Measurements from ENCODE around the gene CD46. TPM values are rescaled to one million over a fixed set of nuclear protein-coding genes. Genes with fewer than 3 reads are reported as not detected.

CD46 gene
- total and polyA plus RNA-seq, 10 of the 15 experiments (the other 5 are each of a cell fraction or from before 2014, with no cell fraction given) = 61.1 to 198 (median 81.4) TPM

DNA sequence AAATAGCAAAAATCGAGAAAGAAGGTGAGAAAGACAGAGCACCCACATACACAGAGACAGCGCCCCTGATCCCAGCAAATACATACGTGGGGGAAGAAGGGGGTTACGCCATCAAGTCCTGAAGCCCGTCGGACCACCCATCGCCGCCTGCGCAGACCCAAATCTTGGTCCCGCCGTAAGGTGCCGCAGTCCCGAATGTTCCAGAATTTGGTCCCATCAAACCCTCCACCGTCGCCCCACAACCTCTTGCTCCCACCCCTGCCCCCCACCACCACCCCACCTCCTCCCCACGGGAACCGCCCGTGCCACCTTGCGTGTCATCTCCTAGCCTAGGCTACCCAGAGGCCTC, 71.7 kb downstream of the CD46 start:
- in situ Hi-C loops (cut with MboI) = loop anchor here (10.0 kb wide), 1 partner anchor 141 kb away; no protein-coding TSS in a partner anchor
- ChIA-PET CTCF (interaction anchor here (1.0 to 26.0 kb wide), 11 partner anchors 9 to 140 kb away, joined by 3 to 821 read pairs (median 7); no protein-coding TSS in a partner anchor), POLR2A (interaction anchor here (0.7 to 20.7 kb wide), 11 partner anchors 8 to 896 kb away, joined by 4 to 620 read pairs (median 7); no protein-coding TSS in a partner anchor), SMC1A (ENCODE audit: uncharacterized antibody, unreplicated experiment) (interaction anchor here (0.8 to 12.8 kb wide), 12 partner anchors 8 to 140 kb away, joined by 4 to 164 read pairs (median 8); no protein-coding TSS in a partner anchor), RAD21 (ENCODE audit: unreplicated experiment) (interaction anchor here (1.1 to 14.2 kb wide), 12 partner anchors 9 to 502 kb away, joined by 3 to 160 read pairs (median 19); partner anchors contain the start of gene CD55)
- TF ChIP-seq MYC (IDR thresholded peaks at IDR 0.05; ENCODE audit: insufficient read depth, insufficient read length, insufficient replicate concordance, low read length, severe bottlenecking) (no peak), ZNF24 (IDR thresholded peaks at IDR 0.05) (no peak), BHLHE40 (IDR thresholded peaks at IDR 0.05; ENCODE audit: borderline replicate concordance in 1 of 2, low read depth in 2 of 2, low read length in 1 of 2) (no peak), SREBF2 (IDR thresholded peaks at IDR 0.05; ENCODE audit: low read length) (no peak), EED (IDR thresholded peaks at IDR 0.05; ENCODE audit: low read depth) (no peak), FOXK2 (IDR thresholded peaks at IDR 0.05) (no peak), KLF5 (IDR thresholded peaks at IDR 0.05; ENCODE audit: partially characterized antibody) (no peak), NR2C2 (IDR thresholded peaks at IDR 0.05; ENCODE audit: borderline replicate concordance, control insufficient read depth, insufficient read length, low read depth) (no peak), TCF7 (IDR thresholded peaks at IDR 0.05; ENCODE audit: borderline replicate concordance) (no peak), NFYA (IDR thresholded peaks at IDR 0.05; ENCODE audit: borderline replicate concordance, low read depth, low read length) (no peak), POU2F2 (IDR thresholded peaks at IDR 0.05; ENCODE audit: borderline replicate concordance, low read depth, low read length) (no peak), MTA3 (IDR thresholded peaks at IDR 0.05; ENCODE audit: borderline replicate concordance, low read length) (no peak), HDAC6 (IDR thresholded peaks at IDR 0.05; ENCODE audit: unreplicated experiment) (no peak), RAD21 (IDR thresholded peaks at IDR 0.05; ENCODE audit: insufficient read depth, low read depth, low read length) (no peak), STAT3 (IDR thresholded peaks at IDR 0.05; ENCODE audit: low read depth, low read length) (no peak)
- TF ChIP-seq, protein P1, sequence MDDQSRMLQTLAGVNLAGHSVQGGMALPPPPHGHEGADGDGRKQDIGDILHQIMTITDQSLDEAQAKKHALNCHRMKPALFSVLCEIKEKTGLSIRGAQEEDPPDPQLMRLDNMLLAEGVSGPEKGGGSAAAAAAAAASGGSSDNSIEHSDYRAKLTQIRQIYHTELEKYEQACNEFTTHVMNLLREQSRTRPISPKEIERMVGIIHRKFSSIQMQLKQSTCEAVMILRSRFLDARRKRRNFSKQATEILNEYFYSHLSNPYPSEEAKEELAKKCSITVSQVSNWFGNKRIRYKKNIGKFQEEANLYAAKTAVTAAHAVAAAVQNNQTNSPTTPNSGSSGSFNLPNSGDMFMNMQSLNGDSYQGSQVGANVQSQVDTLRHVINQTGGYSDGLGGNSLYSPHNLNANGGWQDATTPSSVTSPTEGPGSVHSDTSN (IDR thresholded peaks at IDR 0.05; ENCODE audit: insufficient replicate concordance, low read depth, low read length) = no peak
- TF ChIP-seq, protein P2, sequence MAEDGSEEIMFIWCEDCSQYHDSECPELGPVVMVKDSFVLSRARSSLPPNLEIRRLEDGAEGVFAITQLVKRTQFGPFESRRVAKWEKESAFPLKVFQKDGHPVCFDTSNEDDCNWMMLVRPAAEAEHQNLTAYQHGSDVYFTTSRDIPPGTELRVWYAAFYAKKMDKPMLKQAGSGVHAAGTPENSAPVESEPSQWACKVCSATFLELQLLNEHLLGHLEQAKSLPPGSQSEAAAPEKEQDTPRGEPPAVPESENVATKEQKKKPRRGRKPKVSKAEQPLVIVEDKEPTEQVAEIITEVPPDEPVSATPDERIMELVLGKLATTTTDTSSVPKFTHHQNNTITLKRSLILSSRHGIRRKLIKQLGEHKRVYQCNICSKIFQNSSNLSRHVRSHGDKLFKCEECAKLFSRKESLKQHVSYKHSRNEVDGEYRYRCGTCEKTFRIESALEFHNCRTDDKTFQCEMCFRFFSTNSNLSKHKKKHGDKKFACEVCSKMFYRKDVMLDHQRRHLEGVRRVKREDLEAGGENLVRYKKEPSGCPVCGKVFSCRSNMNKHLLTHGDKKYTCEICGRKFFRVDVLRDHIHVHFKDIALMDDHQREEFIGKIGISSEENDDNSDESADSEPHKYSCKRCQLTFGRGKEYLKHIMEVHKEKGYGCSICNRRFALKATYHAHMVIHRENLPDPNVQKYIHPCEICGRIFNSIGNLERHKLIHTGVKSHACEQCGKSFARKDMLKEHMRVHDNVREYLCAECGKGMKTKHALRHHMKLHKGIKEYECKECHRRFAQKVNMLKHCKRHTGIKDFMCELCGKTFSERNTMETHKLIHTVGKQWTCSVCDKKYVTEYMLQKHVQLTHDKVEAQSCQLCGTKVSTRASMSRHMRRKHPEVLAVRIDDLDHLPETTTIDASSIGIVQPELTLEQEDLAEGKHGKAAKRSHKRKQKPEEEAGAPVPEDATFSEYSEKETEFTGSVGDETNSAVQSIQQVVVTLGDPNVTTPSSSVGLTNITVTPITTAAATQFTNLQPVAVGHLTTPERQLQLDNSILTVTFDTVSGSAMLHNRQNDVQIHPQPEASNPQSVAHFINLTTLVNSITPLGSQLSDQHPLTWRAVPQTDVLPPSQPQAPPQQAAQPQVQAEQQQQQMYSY (CRISPR knock-in tag; IDR thresholded peaks at IDR 0.05) = no peak
- peak overlapping the region; percentile 84 for H3K4me2 ChIP-seq (ENCODE audit: control insufficient read depth, insufficient read depth)
- peak overlapping the region; percentile 93 for H3K4me3 ChIP-seq
- peak overlapping the region; percentile 95 for H3K27ac ChIP-seq (ENCODE audit: control insufficient read depth, insufficient read depth)
- no peaks in the 10 kb centered on the region for H3K27me3 ChIP-seq (replicated peaks in 1 of 2; ENCODE audit: control insufficient read depth in 2 of 2, insufficient read depth in 2 of 2, low read length in 1 of 2)
- BruUV-seq (replicated peaks) = no TSS peak
- intact Hi-C loops (cut with micrococcal nuclease; ENCODE audit: unreplicated experiment) = loop anchor here (10.0 kb wide), 1 partner anchor 1851 kb away; the partner anchor contains the start of gene G0S2
- no peaks in the 10 kb centered on the region; the same call in 2 of the 3 replicates for H3K9me3 ChIP-seq (replicated peaks; ENCODE audit: control insufficient read depth, insufficient read depth, low read length)
- FAIRE-seq = no peak
- no peak for DNase-seq (ENCODE audit: low read depth, low spot score)
- H3K4me1 ChIP-seq (ENCODE audit: control insufficient read depth, insufficient read depth, low read length) = peaks cover 41% of the 10 kb centered on the region
- H3K9ac ChIP-seq (ENCODE audit: control insufficient read depth, insufficient read depth, low read length) = peak overlapping the region; percentile 84
- H3K79me2 ChIP-seq (ENCODE audit: control insufficient read depth, insufficient read depth, low read length) = peaks cover 83% of the 10 kb centered on the region
- H4K20me1 ChIP-seq (ENCODE audit: control insufficient read depth, insufficient read depth) = no peaks in the 10 kb centered on the region; the same call in 1 of the 2 replicates
- H2AFZ ChIP-seq (ENCODE audit: control insufficient read depth, low read depth, low read length) = no peak overlapping the region; the same call in 1 of the 2 replicates
- 3% methylated on average over 18 of the region's 19 CpGs for WGBS (ENCODE audit: insufficient coverage, insufficient replicate concordance, low lambda C conversion rate, missing lambda C conversion rate)
- ATAC-seq = no peak
- H3K36me3 ChIP-seq (ENCODE audit: control insufficient read depth in 2 of 2, insufficient read depth in 2 of 2, low read length in 1 of 2) = peaks cover 0 to 5% of the 10 kb centered on the region in 2 experiments; a peak in 1 of 4 replicates
